PC-3 (cell line): ENCODE data around the gene C1QC. TPM values are rescaled to one million over a fixed set of nuclear protein-coding genes. Genes with fewer than 3 reads are reported as not detected.

Source experiments
- ATAC-seq: fragments of 200-7000 bp; cut with Tn5 transposase; 2 replicates; pipeline ENCODE4 v1.9.1; 2020; ENCODE audit warnings: mild to moderate bottlenecking, moderate library complexity
- BruUV-seq: library from RNA; stranded (reverse); fragments of 400-500 nt; replicated peaks from 2 replicates; lab custom pipeline; 2021; lab: Mats Ljungman, UMichigan
- CTCF ChIA-PET: fragments of 300-600 bp; sonication (Branson Sonifier 250); formaldehyde crosslinking; loops from one replicate; lab custom pipeline; 2022; ENCODE audit warnings: antibody characterized with exemption; lab: Charles Lee
- POLR2A ChIA-PET: fragments of 300-600 bp; sonication (Branson Sonifier 250); formaldehyde crosslinking; loops from one replicate; lab custom pipeline; 2022; ENCODE audit warnings: antibody characterized with exemption; ENCODE audit not compliant: unreplicated experiment; lab: Charles Lee
- DNase-seq: peaks from one replicate; pipeline ENCODE4 v3.0.0-alpha.2; 2015
- H2AFZ ChIP-seq: fragments of 300-600 bp; sonication (generic); 2 replicates; pipeline ENCODE4 v1.6.0; 2016; ENCODE audit warnings: antibody characterized with exemption, low read length
- H3F3A ChIP-seq: fragments of 300-600 bp; sonication (generic); one replicate; pipeline ENCODE4 v1.6.0; 2017; ENCODE audit warnings: antibody characterized with exemption, low read length, control low read depth, mild to moderate bottlenecking; ENCODE audit not compliant: unreplicated experiment
- H3K27ac ChIP-seq: fragments of 300-600 bp; sonication (generic); 2 replicates; pipeline ENCODE4 v1.5.1; 2016; ENCODE audit warnings: mild to moderate bottlenecking, low read length
- H3K27me3 ChIP-seq: fragments of 300-600 bp; sonication (generic); 2 replicates; pipeline ENCODE4 v1.6.1; 2016; ENCODE audit warnings: low read length, mixed read lengths
- H3K36me3 ChIP-seq: fragments of 300-600 bp; sonication (generic); 2 replicates; pipeline ENCODE4 v1.6.1; 2016; ENCODE audit warnings: low read depth, mixed run types, low read length, mixed read lengths
- H3K4me1 ChIP-seq: fragments of 300-600 bp; sonication (generic); 2 replicates; pipeline ENCODE4 v1.5.1; 2016; ENCODE audit warnings: low read length; ENCODE audit not compliant: insufficient read depth
- H3K4me2 ChIP-seq: fragments of 300-600 bp; sonication (generic); 2 replicates; pipeline ENCODE4 v1.6.0; 2016; ENCODE audit warnings: low read length
- H3K4me3 ChIP-seq: fragments of 300-600 bp; sonication (generic); 2 replicates; pipeline ENCODE4 v1.5.1; 2016; ENCODE audit warnings: mild to moderate bottlenecking, low read length, mixed read lengths
- H3K79me2 ChIP-seq: fragments of 300-600 bp; sonication (generic); 2 replicates; pipeline ENCODE4 v1.6.1; 2017; ENCODE audit warnings: low read length, mixed read lengths
- H3K9ac ChIP-seq: fragments of 300-600 bp; sonication (generic); 2 replicates; pipeline ENCODE4 v1.6.0; 2016; ENCODE audit warnings: mild to moderate bottlenecking, low read length
- H3K9me2 ChIP-seq: fragments of 300-600 bp; sonication (generic); replicated peaks from 2 replicates; pipeline ENCODE4 v1.6.1; 2016; ENCODE audit warnings: mixed run types, low read length, mixed read lengths
- H3K9me3 ChIP-seq: fragments of 300-600 bp; sonication (generic); 2 replicates; pipeline ENCODE4 v1.6.1; 2016; ENCODE audit warnings: low read length, mixed read lengths
- H4K20me1 ChIP-seq: fragments of 300-600 bp; sonication (generic); 2 replicates; pipeline ENCODE4 v1.6.1; 2016; ENCODE audit warnings: low read length, mixed read lengths
- CTCF ChIP-seq: fragments of 300-600 bp; sonication (generic); conservative IDR thresholded peaks from 2 replicates; pipeline ENCODE4 v1.5.1; 2017; ENCODE audit warnings: antibody characterized with exemption, low read depth, mild to moderate bottlenecking, low read length
- EZH2 ChIP-seq: fragments of 300-600 bp; sonication (generic); IDR thresholded peaks from one replicate; pipeline ENCODE4 v1.6.1; 2017; ENCODE audit warnings: antibody characterized with exemption, mild to moderate bottlenecking, low read length; ENCODE audit not compliant: unreplicated experiment
- EZH2phosphoT487 ChIP-seq: fragments of 300-600 bp; sonication (generic); IDR thresholded peaks from 2 replicates; pipeline ENCODE4 v1.6.1; 2018; ENCODE audit warnings: mild to moderate bottlenecking, antibody characterized with exemption, low read length, borderline replicate concordance
- intact Hi-C: fragments of 100-400 bp; cut with micrococcal nuclease; formaldehyde crosslinking; loops from 2 replicates; pipeline ENCODE4 v1.9.0; 2023
- total RNA-seq: library from RNA; depleted of rRNA; stranded (reverse); fragments of >200 nt; gene quantifications from 2 replicates; pipeline ENCODE4 v1.2.3, GENCODE V29; 2014

The C1QC gene
- total RNA-seq, 1 experiment from 2014 or later, result not detected

GRCh38 chr1:22611530-22611947, 31.9 kb upstream of the C1QC start:
- BruUV-seq, result no TSS peak
- DNase-seq (peak; percentile 51), ATAC-seq (no peak)
- Histone ChIP-seq H3K9ac (no peak overlapping the region), H3K4me2 (no peak overlapping the region), H2AFZ (no peak overlapping the region), H3K36me3 (no peaks in the 10 kb centered on the region), H4K20me1 (no peaks in the 10 kb centered on the region), H3F3A (no peaks in the 10 kb centered on the region), H3K79me2 (no peaks in the 10 kb centered on the region), H3K27me3 (peaks cover 35% of the 10 kb centered on the region), H3K4me3 (no peak overlapping the region), H3K9me3 (no peaks in the 10 kb centered on the region), H3K27ac (no peak overlapping the region), H3K9me2 (no peaks in the 10 kb centered on the region), H3K4me1 (no peaks in the 10 kb centered on the region)
- ChIA-PET POLR2A (interaction anchor here (0.6 kb wide), 1 partner anchor 304 kb away, joined by 6 read pairs; no protein-coding TSS in a partner anchor), CTCF (no interaction called here)
- intact Hi-C loops, result no loop called here
- TF ChIP-seq EZH2phosphoT487, result no peak
- TF ChIP-seq CTCF, result no peak
- TF ChIP-seq EZH2, result no peak

DNA sequence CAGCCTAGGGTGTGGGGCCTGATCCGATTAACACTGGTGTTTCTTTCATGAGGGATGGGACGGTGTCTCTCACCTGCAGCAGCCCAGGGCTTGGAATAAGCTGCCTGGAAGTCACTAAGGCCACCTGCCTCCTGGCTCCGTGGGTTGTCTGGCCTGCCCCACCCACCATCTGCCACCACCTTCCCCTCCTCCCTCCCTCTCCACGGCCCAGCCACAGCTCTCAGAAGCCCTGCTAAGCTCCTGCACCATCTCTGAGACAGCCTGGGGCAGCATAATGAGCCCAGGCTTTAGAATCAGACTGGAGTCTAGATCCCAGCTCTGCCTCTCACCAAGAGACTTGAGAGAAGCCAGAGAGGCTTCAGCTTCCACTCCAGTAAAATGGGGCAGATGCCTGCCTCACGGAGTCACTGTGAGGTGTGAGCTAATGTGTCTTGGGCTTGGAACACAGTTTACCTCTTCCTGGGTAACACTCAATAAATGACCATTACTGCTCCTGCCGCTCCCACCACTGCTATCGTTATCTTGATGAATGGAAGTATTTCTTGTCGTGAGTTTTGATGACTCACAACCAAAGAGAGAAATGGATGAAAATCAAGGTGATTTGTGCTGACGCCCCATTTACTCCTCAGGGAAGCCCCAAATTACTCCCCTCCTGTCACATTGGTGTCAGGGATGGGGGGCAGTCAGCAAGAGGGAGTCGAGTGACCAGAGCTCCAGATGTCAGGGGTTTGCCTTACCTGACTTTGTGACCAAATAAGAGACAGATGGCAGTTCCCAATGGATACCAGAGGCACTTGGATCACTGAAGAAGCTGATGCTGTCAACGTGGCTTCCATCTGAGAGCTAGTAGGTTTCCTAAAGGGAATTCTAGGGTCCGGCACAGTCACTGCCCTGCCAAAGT, 30.5 kb upstream of the C1QC start:
- H3K9me3 ChIP-seq, result no peaks in the 10 kb centered on the region
- POLR2A ChIA-PET, result no interaction called here
- no peaks in the 10 kb centered on the region for H3K9me2 ChIP-seq
- DNase-seq, result no peak
- no TSS peak for BruUV-seq
- no peak for ATAC-seq
- no peaks in the 10 kb centered on the region for H3K79me2 ChIP-seq
- H3K4me2 ChIP-seq, result no peak overlapping the region
- H3K9ac ChIP-seq, result no peak overlapping the region
- H3K27me3 ChIP-seq, result peaks cover 48% of the 10 kb centered on the region
- H3K4me1 ChIP-seq, result no peaks in the 10 kb centered on the region
- no peaks in the 10 kb centered on the region for H3K36me3 ChIP-seq
- H2AFZ ChIP-seq, result no peak overlapping the region
- intact Hi-C loops, result no loop called here
- H3K27ac ChIP-seq, result no peak overlapping the region
- CTCF ChIA-PET, result no interaction called here
- TF ChIP-seq CTCF (no peak), EZH2phosphoT487 (no peak), EZH2 (no peak)
- no peaks in the 10 kb centered on the region for H4K20me1 ChIP-seq
- H3K4me3 ChIP-seq, result no peak overlapping the region
- no peaks in the 10 kb centered on the region for H3F3A ChIP-seq

DNA sequence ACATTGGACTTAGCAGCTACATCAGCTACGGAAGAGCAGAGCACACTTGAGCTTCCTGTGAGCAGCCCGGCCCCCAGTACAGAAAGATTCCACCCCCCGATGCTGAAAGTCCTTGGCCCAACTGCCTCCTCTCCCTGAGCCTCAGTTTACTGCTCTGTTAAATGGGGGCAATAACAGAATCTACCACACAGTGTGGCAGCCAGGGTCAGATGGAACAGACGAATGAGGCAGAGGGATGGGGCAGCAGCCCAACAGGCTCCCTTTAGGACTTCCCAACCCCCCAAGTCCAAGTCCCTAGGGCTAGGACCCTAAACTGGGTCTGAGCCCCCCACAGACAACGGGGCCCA, 29.9 kb upstream of the C1QC start:
- BruUV-seq, result no TSS peak
- H3K4me3 ChIP-seq, result no peak overlapping the region
- H3K27ac ChIP-seq, result no peak overlapping the region
- H3K36me3 ChIP-seq, result no peaks in the 10 kb centered on the region
- peaks cover 50% of the 10 kb centered on the region for H3K27me3 ChIP-seq
- TF ChIP-seq EZH2phosphoT487 (no peak), CTCF (no peak)
- H3F3A ChIP-seq, result no peaks in the 10 kb centered on the region
- no peak overlapping the region for H3K4me2 ChIP-seq
- intact Hi-C loops, result no loop called here
- POLR2A ChIA-PET, result no interaction called here
- H3K4me1 ChIP-seq, result no peaks in the 10 kb centered on the region
- no peak overlapping the region for H2AFZ ChIP-seq
- ATAC-seq (no peak), DNase-seq (no peak)
- H3K9me3 ChIP-seq, result no peaks in the 10 kb centered on the region
- CTCF ChIA-PET, result no interaction called here
- no peaks in the 10 kb centered on the region for H3K79me2 ChIP-seq
- no peaks in the 10 kb centered on the region for H3K9me2 ChIP-seq
- no peaks in the 10 kb centered on the region for H4K20me1 ChIP-seq
- no peak overlapping the region for H3K9ac ChIP-seq
